Bronchial epithelial cell (primary cell): ENCODE measurements around the gene KRT34. TPM values are rescaled to one million over a fixed set of nuclear protein-coding genes. Genes with fewer than 3 reads are reported as not detected.
"Not testable (repeated sequence)": the region's sequence is repeated elsewhere in the genome, so short reads cannot be mapped to it uniquely, and the experiment has no call there.

Experiments
- DNase-seq: peaks from one replicate; pipeline ENCODE4 v3.0.0-alpha.2; 2010; ENCODE audit warnings: low read depth
- FAIRE-seq: peaks from 2 replicates; lab custom pipeline; 2011; peaks lifted over from hg19 to GRCh38; lab: Jason Lieb, UNC
- H3K27me3 ChIP-seq: 2 replicates; pipeline ENCODE4 v1.5.1; 2011; ENCODE audit warnings: low read length; ENCODE audit not compliant: control insufficient read depth, insufficient read depth
- H3K36me3 ChIP-seq: 2 replicates; pipeline ENCODE4 v1.5.1; 2011; ENCODE audit warnings: low read length; ENCODE audit not compliant: control insufficient read depth, insufficient read depth
- H3K4me3 ChIP-seq: 2 replicates; pipeline ENCODE4 v1.5.1; 2011; ENCODE audit warnings: mild to moderate bottlenecking, low read depth, low read length, control low read depth
- total RNA-seq: library from RNA; depleted of rRNA; stranded (reverse); fragments of >200 nt; gene quantifications from 2 replicates; pipeline ENCODE4 v1.2.1, GENCODE V29; 2014
- TF ChIP-seq, protein P1 (sequence below): IDR thresholded peaks from 2 replicates; pipeline ENCODE4 v1.5.1; 2011; ENCODE audit warnings: mild to moderate bottlenecking, moderate library complexity, low read length, control low read depth, inconsistent platforms; ENCODE audit not compliant: insufficient read depth, severe bottlenecking

Gene KRT34
- total RNA-seq = 0.26 and 0.53 TPM in 2 replicates

DNA sequence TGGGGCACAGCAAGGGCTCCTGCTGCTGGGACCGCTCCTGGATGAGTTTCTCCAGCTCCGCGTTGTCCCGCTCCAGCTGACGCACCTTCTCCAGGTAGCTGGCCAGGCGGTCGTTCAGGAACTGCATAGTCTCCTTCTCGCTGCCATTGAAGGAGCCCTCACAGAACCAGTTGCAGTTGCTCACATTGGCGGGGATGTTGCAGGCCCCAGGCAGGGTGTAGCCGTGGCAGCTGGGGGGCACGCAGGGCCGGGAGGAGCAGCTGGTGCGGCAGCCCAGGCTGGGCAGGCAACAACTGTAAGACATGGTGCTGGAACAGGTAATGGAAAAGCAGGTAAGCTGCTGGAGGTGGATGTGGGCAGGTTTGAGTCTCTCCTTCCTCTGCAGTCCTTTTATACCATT is at the start of gene KRT34:
KRT34 (minus strand) TSS at position 364 of the 400 bp plus-strand sequence; CDS start at position 304, 60 bp downstream.
- not testable (repeated sequence) for FAIRE-seq, H3K27me3 ChIP-seq, DNase-seq, H3K4me3 ChIP-seq, H3K36me3 ChIP-seq

DNA sequence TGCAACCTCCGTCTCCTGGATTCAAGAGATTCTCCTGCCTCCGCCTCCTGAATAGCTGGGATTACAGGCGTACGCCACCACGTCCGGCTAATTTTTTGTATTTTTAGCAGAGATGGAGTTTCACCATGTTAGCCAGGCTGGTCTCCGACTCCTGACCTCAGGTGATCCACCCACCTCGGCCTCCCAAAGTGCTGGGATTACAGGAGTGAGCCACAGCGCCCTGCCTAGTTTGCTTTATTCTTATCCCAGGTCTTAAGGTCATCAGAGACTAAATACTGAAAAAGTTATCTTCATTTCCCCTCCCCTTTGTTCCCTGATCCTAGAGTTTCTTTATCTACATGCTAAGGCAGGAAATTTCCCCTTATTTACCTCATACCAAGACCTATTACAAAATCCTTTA is 48.3 kb upstream of the KRT34 start:
- DNase-seq, FAIRE-seq, H3K36me3 ChIP-seq, H3K4me3 ChIP-seq, H3K27me3 ChIP-seq: not testable (repeated sequence)

DNA sequence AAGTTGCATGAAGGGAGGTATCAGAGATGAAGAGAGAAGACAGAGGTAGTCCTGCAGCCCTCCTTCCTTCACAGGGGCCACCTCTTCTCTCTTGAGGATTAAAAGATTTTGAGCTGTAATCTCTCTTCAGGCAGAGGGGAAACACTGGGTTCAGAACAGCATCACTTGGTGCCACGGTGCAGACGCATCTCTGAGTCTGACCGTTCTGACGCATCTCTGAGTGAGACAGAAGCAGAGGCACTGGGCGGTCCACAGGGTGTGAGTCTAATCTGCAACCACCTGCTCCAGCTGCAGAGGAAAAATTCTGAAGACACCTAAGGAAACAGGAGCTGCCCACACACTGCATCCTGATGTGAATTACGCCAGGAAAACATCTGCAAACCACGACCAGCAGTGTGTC is 47.6 kb upstream of the KRT34 start:
- FAIRE-seq (peak; percentile 40), DNase-seq (no peak)
- H3K36me3 ChIP-seq = no peaks in the 10 kb centered on the region
- H3K4me3 ChIP-seq = no peak overlapping the region
- TF ChIP-seq, protein P1, sequence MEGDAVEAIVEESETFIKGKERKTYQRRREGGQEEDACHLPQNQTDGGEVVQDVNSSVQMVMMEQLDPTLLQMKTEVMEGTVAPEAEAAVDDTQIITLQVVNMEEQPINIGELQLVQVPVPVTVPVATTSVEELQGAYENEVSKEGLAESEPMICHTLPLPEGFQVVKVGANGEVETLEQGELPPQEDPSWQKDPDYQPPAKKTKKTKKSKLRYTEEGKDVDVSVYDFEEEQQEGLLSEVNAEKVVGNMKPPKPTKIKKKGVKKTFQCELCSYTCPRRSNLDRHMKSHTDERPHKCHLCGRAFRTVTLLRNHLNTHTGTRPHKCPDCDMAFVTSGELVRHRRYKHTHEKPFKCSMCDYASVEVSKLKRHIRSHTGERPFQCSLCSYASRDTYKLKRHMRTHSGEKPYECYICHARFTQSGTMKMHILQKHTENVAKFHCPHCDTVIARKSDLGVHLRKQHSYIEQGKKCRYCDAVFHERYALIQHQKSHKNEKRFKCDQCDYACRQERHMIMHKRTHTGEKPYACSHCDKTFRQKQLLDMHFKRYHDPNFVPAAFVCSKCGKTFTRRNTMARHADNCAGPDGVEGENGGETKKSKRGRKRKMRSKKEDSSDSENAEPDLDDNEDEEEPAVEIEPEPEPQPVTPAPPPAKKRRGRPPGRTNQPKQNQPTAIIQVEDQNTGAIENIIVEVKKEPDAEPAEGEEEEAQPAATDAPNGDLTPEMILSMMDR = no peak
- H3K27me3 ChIP-seq = no peaks in the 10 kb centered on the region

DNA sequence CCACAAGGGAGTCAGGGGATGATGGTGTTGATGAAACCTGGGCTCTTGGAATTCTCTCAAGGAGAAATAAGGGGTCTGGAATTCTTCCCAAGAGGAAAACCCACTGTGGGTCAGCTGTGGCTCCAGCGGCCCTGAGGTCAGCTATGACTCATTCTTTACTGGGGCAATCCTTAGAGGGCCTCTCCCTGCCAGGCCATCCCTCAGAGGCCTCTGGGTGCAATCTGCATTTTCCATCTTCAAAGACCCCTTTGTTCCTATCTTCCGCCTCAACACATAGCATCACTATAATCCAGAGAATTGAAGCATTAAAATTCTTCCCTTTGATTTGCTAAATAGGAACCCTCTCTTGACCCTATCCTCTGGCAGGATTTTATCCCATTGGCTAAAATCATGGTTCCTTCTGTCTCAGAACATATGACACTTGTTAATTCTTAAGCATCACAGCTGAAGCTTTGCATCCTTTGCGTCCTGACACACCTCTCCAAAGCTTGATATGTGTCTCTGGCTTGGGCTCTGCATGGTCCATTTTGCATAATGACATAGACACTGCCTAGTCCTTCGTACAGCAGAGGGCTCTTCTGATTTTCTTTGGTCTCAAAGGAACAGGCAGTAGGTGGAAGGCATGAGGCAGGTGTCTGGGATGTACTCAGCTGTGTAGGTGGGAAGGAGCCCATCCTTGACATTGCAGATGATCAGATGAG is 46.6 kb upstream of the KRT34 start:
- Histone ChIP-seq H3K27me3 (no peaks in the 10 kb centered on the region), H3K36me3 (no peaks in the 10 kb centered on the region), H3K4me3 (no peak overlapping the region)
- FAIRE-seq (no peak), DNase-seq (no peak)
- TF ChIP-seq, protein P1 = no peak

DNA sequence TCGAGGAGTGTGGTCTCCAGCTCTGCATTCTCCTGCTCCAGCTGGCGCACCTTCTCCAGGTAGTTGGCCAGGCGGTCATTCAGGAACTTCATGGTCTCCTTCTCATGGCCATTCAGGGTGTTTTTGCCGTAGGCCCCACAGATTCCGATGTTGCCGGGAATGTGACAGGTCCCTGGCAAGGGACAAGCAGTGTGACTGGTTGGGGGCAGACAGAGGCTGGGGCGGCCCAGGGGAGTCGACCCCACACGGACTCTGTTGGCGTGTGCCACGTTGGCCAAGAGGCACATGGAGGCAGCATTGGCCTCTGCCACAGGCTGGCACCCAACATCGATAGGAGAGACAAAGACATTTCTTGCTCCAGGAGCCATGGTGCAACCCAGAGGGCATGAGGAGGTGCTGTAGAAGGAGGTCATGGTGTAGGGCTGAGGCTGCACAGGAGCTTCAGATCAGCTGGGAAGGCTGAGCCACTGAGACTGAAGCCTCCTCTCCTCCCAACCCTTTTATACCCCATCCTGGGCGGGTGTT is 42.1 kb upstream of the KRT34 start, which contains the start of gene KRT37:
KRT37 (minus strand) TSS at position 475 of the 525 bp plus-strand sequence; CDS start at position 413, 62 bp downstream.
- Histone ChIP-seq H3K27me3 (no peaks in the 10 kb centered on the region), H3K36me3 (no peaks in the 10 kb centered on the region), H3K4me3 (no peak within 1 kb of the TSS)
- TF ChIP-seq, protein P1 = no peak
- FAIRE-seq (no peak), DNase-seq (no peak)

DNA sequence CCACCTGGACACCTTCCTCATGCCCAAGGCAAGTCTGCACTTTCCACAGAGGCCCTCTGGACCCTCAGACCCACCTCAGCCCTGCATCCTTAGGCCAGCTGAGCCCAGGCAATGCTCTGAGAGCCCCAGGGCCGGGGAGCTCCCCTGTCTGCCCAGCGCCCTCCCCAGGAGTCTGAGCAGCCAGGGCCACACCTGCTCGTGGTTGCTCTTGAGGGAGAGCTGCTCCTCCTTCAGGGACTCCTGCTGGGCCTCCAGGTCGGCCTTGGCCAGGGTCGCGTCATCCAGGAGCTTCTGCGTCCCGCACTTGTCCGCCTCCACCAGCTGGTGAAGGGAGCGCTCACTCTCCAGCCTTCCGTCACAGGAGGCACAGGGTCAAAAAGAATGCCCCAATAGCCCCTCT is 40.5 kb upstream of the KRT34 start:
- not testable (repeated sequence) for H3K27me3 ChIP-seq, H3K4me3 ChIP-seq, DNase-seq, H3K36me3 ChIP-seq
- FAIRE-seq = peak; percentile 79

DNA sequence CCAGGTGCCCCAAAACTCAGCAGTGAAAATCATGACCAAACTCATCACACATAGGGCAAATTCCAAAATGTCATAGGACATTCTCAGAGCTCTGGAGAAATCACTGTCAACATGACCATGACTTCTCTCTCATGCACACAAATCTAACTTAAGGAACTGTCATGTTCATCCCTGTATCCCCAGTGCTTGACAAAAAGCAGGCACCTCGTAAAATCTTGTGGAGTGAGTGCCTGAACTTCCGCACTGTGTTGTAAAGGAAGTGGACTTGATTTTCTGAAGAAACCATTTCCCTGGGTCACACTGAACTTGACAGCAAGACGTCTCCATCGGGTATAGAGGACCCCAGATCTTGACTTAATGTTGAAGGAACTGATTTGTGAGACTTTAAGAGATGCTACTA is 39.5 kb upstream of the KRT34 start:
- TF ChIP-seq, protein P1 = no peak
- FAIRE-seq (peak; percentile 82), DNase-seq (no peak)
- Histone ChIP-seq H3K4me3 (no peak overlapping the region), H3K27me3 (no peaks in the 10 kb centered on the region), H3K36me3 (no peaks in the 10 kb centered on the region)
